ENCODE data around the gene UNC13A.

Gene UNC13A

GRCh38 chr19:17626456-17627015 lies 61.6 kb downstream of the UNC13A start:
- DNase-seq (ENCODE audit: low spot score) = no peak

DNA sequence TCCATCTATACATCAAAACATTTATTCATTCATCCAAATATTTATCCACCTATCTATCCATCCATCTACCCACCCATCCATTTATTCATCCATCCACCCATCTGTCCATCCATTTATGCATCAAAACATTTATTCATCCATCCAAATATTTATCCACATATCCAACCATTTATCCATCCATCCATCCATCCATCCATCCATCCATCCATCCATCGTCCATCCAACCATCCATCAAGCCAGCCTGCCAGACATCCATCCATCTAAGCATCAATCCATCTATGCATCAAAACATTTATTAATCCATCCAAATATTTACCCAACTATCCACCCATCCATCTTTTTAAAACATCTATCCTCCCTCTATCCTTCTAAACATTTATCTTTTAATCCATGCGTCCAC lies 62.2 kb downstream of the UNC13A start:
- no peak for DNase-seq (ENCODE audit: low spot score)

DNA sequence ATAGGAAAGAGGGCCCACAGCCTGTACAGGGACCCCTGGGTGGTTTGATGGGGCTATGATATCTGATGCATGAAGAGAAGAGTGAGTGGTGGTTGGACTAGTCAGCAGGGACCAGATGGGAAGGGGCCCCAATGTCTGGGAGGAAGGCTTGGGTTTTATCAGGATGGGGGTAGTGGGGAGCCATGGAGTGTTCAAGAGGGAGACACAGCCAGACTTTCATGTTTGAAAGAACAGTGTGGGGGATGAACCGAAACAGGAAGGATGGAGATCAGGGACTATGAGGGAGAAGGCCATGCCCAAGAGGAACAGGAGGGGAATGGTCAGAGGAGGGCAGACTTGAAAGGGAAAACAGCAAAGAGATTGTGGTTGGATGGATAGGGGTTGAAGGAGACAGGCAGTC lies 63.1 kb downstream of the UNC13A start:
- no peak for DNase-seq (ENCODE audit: low spot score)

DNA sequence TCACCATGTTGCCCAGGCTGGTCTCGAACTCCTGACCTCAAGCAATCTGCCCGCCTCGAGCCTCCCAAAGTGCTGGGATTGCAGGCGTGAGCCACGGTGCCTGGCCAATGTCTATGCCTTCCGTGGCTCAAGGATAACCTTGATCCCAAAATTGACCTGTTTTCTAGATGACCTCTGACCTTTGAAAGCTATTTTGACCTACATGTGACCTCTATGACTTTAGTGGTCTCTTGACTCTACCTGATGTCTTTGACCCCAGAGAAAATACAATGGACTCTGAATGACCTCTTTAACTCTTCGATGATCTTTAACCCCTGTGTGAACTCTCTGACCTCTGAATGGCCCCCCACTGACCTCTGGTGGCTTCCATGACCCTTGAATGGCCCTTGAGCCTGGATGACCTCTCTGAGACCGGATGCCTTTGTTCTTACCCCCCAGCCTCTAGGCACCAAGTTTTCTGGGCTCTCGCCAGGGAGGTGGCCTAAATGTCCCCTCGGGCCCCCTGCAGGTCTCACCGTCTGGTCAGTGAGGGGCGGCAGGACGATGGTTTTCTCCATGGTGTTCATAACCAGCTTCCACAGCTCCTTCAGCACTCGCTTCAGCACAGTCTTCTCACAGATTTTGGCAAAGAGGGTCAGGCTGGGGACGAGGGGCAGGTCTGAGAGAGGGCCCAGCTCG lies 63.7 kb downstream of the UNC13A start:
- DNase-seq (ENCODE audit: low spot score) = no peak

- DNase-seq (ENCODE audit: low spot score) = no peak
Measured at GRCh38 chr19:17623224-17623935, 64.8 kb downstream of the UNC13A start.

GRCh38 chr19:17620696-17621095 lies 67.5 kb downstream of the UNC13A start:
- DNase-seq (ENCODE audit: low spot score) = no peak

DNA sequence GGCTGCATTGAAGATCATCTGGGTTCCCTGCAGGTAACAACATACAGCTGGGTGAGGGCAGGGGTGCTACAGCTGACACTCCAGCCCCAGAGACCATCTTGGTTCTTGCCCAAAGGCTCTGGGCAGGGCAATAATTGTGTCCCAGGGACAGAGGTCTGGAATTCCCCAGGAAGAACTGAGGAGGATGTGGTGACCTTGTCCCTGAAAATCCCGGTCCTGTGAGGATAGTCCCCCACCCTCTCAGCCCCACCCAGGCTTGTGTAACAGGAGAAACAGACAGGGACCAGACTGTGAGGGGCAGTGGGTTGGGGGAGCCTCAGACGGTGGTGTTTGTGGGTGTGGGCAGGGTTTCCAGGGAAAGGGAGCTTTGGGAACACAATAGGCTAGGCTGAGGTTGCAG lies 69.2 kb downstream of the UNC13A start:
- DNase-seq (ENCODE audit: low spot score) = no peak

DNA sequence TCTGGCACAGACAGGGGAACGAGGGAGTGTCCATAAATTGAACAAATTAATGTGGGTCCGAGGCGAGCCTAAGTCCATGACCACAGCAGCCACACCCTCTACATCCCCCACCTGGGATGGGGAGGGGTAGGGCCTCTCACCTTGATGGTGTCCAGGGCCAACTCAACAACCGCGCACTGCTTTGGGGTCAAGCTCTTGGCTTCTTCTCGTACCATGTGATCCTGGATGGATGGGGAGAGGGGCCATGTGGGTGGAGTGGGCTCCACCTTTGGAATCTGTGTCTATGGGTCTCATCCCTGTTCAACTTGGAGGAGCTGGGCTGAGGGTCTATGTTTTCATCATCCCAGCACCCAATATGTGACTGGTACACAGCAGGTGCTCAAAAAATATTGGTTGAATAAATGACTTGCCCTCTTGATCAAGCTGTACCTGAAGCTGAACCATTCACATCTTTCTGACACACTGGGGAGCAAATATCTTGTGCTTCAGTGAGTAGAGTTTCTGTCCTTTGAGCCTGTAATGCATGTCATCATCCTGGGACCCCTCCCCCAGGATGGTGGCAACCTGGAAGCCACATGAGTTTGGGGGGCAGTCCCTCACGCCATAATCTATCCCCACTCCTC lies 69.8 kb downstream of the UNC13A start:
- no peak for DNase-seq (ENCODE audit: low spot score)

GRCh38 chr19:17617807-17618192 lies 70.4 kb downstream of the UNC13A start:
- DNase-seq (ENCODE audit: low spot score) = no peak

DNA sequence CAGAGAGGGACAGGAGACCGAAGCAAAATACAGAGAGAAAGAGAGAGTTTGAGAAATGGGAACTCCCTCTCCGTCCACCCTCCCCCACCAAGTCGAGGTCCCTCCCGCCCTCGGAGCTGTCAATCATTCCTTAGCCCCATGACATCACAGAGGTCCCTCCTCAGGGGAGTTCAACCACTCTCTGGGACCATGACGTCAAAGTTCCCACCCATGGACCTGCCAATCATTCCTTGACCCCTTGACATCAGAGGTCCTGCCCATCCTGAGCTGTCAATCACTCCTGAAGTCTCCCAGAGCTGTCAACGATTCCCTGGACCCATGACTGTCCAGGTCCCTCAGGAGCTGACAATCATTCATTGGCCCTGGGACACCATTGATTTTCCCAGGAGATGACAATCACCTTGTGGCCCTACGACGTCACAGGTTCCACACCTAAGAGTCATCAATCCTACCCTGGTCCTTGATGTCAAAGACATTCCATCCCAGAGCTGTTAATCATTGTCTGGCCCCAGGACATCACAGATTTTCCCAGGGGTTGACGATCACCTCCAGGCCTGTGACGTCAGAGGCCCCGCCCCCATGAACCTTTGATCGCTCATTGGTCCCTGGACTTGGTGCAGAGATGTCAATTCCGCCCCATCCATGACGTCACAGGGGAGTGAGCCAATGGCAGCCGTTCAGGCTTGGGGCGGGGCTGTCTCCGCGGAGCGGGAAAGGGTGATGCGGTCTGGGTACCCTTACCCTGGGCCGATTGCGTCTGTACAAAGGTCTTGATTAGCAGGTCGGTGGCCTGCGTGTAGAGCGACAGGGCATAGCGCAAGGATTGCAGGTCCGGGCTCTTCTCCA lies 71.0 kb downstream of the UNC13A start:
- no peak for DNase-seq (ENCODE audit: low spot score)

- DNase-seq (ENCODE audit: low spot score) = no peak
Measured at GRCh38 chr19:17616686-17616960, 71.5 kb downstream of the UNC13A start.

DNA sequence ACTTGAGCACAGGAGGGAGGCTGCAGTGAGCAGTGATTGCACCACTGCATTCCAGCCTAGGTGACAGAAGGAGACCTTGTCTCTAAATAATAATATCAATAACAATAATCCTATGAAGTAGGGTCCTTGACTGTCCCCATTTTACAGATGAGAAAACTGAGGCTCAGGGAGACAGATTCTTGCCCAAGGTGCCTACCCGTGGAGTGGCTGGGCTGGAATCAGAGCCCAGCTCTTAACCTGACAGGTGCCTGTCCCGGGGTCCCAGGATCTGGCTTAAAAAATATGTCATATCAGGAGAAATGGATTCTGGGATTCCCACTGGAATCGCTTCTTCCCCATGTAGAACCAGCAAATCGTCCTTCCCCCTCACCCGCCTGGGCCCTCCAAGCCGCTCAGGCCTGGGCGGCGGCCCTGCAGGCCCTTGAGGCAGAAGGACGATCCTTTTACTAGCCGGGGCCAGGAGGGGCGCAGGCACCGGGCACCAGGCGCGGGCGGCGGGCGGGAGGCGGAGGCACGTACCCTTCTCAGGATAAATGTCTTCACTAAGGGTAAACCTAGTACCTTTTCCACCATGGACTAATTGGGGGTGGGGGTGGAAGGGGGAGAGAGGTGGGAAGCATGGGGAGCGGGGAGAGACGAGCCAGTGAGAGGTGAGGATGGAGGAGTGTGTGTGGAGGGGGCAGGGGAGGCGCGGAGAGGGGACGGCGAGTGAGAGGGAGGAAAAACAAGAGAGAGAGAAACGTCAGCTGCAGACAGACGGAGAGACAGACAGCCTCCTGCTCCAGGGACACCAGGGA lies 72.1 kb downstream of the UNC13A start:
- DNase-seq (ENCODE audit: low spot score) = no peak

DNA sequence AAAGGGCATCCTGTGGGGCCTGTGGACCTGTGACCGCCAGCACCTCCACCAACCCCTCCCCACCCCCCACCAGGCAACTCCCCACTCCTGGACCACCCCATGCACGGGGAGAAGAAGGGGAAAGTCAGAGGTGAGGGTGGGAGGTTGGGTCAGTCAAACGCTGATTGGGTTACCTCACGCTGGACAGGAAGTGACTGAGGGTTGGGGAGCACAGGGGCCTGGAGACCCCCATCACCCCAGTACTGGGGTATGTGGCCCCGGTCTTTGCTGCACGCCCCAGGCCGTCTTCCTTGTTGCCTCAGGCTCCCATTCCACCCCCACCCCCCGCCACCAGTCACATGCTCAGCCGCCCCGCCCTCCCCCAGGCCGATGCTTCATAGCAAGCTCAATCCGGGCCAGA lies 73.7 kb downstream of the UNC13A start:
- DNase-seq (ENCODE audit: low spot score) = no peak

DNA sequence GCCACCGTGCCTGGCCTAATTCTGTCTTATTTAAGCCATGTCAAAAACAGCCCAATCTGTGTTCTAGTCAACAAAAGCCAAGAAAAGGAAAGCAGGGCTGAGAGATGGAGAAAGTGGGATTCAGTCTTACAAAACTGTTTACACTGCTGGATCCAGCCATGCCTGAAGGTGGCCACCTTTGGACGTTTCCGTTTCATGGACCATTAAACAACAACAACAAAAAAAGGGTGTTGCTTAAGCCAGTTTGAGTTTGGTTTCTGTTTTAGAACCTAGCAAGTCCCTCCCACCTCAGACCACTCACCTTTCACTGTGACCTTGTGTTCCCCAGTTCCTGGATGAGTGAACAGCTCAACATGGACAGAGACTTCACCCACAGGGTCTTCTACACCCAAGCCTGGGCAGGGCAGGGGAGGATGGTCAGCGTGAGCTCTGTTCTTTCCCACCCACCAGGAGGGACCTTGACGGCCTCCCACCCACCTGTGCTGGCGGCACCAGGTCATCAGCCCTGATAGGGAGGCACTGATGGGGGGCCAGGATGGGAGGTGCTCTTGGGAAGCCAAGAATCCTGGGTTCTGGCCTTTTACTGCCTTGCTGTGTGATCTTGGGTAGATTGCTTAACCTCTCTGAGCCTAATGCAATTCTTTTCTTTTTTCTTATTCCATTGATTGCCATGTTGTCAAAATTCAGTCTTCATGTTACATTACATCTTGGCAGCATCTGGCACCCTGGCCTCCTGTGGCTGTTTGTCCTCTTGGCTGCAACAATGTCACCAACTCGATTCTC lies 76.5 kb downstream of the UNC13A start:
- DNase-seq (ENCODE audit: low spot score) = no peak

GRCh38 chr19:17610384-17610783 lies 77.8 kb downstream of the UNC13A start:
- peak; percentile 41 for DNase-seq (ENCODE audit: low spot score)

- no peak for DNase-seq (ENCODE audit: low spot score)
Measured at GRCh38 chr19:17607936-17608335, 80.2 kb downstream of the UNC13A start.

- no peak for DNase-seq (ENCODE audit: low spot score)
Measured at GRCh38 chr19:17606590-17607185, 81.5 kb downstream of the UNC13A start.

- DNase-seq (ENCODE audit: low spot score) = peak; percentile 77
Measured at GRCh38 chr19:17605761-17606589, 82.2 kb downstream of the UNC13A start.

DNA sequence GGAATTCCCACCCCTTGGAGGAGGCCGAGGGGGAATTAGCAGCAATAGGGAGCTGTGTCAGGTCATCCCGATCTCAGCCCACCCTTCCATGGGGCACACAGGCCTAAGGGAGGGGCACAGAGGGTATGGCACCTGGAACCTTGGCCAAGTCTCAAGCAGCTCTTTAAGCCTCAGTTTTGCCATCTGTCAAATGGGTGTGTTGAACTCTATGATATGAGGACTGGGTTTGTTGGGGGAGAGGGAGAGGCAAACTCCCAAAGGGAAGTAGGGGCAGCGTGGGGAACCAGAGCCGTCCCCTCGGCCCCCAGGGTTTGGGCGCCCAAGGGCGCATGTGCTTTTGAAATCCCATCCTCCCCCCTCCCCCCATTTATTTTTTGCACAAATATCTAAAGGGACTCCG lies 83.0 kb downstream of the UNC13A start:
- no peak for DNase-seq (ENCODE audit: low spot score)

All from activated CD4-positive, alpha-beta T cell treated with anti-CD3 and anti-CD28 coated beads, Interleukin-2, Interleukin-4, amounts not matched to agents 100 ng/mL and 50 ng/mL, durations not matched to agents 16 hours and 8 hours (primary cell).